ENCODE measurements around the gene ISL1.

The ISL1 gene

GRCh38 chr5:51383131-51384121 lies at the start of gene ISL1:
ISL1 (plus strand) TSS chr5:51383448; CDS start chr5:51383672, 224 bp downstream.
- DNase-seq (ENCODE audit: low read depth) = peak; percentile 68

GRCh38 chr5:51336878-51337277 lies 46.4 kb upstream of the ISL1 start:
- no peak for DNase-seq (ENCODE audit: low read depth)

GRCh38 chr5:51345106-51345505 lies 38.1 kb upstream of the ISL1 start:
- DNase-seq (ENCODE audit: low read depth) = peak; percentile 21

GRCh38 chr5:51347157-51347556 lies 36.1 kb upstream of the ISL1 start:
- DNase-seq (ENCODE audit: low read depth) = no peak

- no peak for DNase-seq (ENCODE audit: low read depth)
Measured at GRCh38 chr5:51347704-51348103, 35.5 kb upstream of the ISL1 start.

- DNase-seq (ENCODE audit: low read depth) = no peak
Measured at GRCh38 chr5:51371052-51371451, 12.2 kb upstream of the ISL1 start.

GRCh38 chr5:51373880-51374523 lies 9.2 kb upstream of the ISL1 start:
- no peak for DNase-seq (ENCODE audit: low read depth)

- no peak for DNase-seq (ENCODE audit: low read depth)
Measured at GRCh38 chr5:51375084-51375483, 8.2 kb upstream of the ISL1 start.

- DNase-seq (ENCODE audit: low read depth) = no peak
Measured at GRCh38 chr5:51376509-51376908, 6.7 kb upstream of the ISL1 start.

- DNase-seq (ENCODE audit: low read depth) = no peak
Measured at GRCh38 chr5:51377151-51378060, 5.8 kb upstream of the ISL1 start.

- no peak for DNase-seq (ENCODE audit: low read depth)
Measured at GRCh38 chr5:51378061-51378409, 5.2 kb upstream of the ISL1 start.

GRCh38 chr5:51378448-51379330 lies 4.6 kb upstream of the ISL1 start:
- DNase-seq (ENCODE audit: low read depth) = no peak

GRCh38 chr5:51379331-51379700 lies 3.9 kb upstream of the ISL1 start:
- no peak for DNase-seq (ENCODE audit: low read depth)

GRCh38 chr5:51380603-51381207 lies 2.5 kb upstream of the ISL1 start:
- DNase-seq (ENCODE audit: low read depth) = no peak

GRCh38 chr5:51381761-51382474 lies 1.3 kb upstream of the ISL1 start:
- DNase-seq (ENCODE audit: low read depth) = no peak

- no peak for DNase-seq (ENCODE audit: low read depth)
Measured at GRCh38 chr5:51382521-51383130, 622 bp upstream of the ISL1 start.

GRCh38 chr5:51384281-51384840 lies 1.1 kb downstream of the ISL1 start:
- no peak for DNase-seq (ENCODE audit: low read depth)

GRCh38 chr5:51385216-51385615 lies 2.0 kb downstream of the ISL1 start:
- DNase-seq (ENCODE audit: low read depth) = no peak

Data from stromal cell of bone marrow (primary cell).